ENCODE data around the gene MSANTD7. TPM values are rescaled to one million over a fixed set of nuclear protein-coding genes. Genes with fewer than 3 reads are reported as not detected.
A peak's percentile ranks its signal among the peaks of the same experiment; 100 is the strongest.

The MSANTD7 gene
- total RNA-seq, 4 donors from 2014 or later: 8.7 to 12.2 (median 10.7) TPM

- intact Hi-C loops (cut with DNase I; ENCODE audit: low total_unique reads): loop anchor here (10.0 kb wide), 1 partner anchor 288 kb away; no protein-coding TSS in a partner anchor
- no peak for DNase-seq (ENCODE audit: low spot score in 2 of 2)
- H3K4me3 ChIP-seq (ENCODE audit: low read depth, poor library complexity, severe bottlenecking): no peak overlapping the region
- 77 to 83% methylated on average over 3 of the region's 3 CpGs for WGBS, 2 donors
- TF ChIP-seq, protein P1, sequence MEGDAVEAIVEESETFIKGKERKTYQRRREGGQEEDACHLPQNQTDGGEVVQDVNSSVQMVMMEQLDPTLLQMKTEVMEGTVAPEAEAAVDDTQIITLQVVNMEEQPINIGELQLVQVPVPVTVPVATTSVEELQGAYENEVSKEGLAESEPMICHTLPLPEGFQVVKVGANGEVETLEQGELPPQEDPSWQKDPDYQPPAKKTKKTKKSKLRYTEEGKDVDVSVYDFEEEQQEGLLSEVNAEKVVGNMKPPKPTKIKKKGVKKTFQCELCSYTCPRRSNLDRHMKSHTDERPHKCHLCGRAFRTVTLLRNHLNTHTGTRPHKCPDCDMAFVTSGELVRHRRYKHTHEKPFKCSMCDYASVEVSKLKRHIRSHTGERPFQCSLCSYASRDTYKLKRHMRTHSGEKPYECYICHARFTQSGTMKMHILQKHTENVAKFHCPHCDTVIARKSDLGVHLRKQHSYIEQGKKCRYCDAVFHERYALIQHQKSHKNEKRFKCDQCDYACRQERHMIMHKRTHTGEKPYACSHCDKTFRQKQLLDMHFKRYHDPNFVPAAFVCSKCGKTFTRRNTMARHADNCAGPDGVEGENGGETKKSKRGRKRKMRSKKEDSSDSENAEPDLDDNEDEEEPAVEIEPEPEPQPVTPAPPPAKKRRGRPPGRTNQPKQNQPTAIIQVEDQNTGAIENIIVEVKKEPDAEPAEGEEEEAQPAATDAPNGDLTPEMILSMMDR (IDR thresholded peaks at IDR 0.05): no peak
- no peak for TF ChIP-seq POLR2A (IDR thresholded peaks at IDR 0.05)
These were observed 5.0 kb upstream of the MSANTD7 start for GRCh38 chr10:14833106-14833505.

DNA sequence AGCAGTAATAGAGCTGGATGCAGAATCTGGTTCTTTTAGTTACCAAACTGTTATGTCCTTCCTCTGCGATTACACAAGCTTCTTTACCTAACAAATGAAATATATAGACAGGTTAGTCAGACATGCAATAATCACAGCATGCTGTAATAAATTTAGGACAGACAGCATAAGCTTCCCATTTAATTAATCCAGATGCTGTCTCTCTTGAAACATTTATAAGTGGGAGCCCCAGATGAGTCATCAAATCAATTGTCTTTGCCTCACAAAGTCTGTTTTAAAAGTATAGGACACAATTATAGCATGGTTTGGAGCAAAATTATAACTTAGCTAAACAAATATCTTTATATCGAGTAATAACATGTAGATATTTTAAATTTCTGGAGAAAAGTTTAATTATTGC, 1.9 kb upstream of the MSANTD7 start:
- no peak for DNase-seq (ENCODE audit: low spot score in 2 of 2)
- 84 to 85% methylated on average over 2 of the region's 2 CpGs for WGBS, 2 donors
- no peak overlapping the region for H3K4me3 ChIP-seq (ENCODE audit: low read depth, poor library complexity, severe bottlenecking)
- intact Hi-C loops (cut with DNase I; ENCODE audit: low total_unique reads): loop anchor here (5.0 to 10.0 kb wide), 2 partner anchors 291 to 331 kb away; partner anchors contain the start of gene NMT2
- TF ChIP-seq, protein P1 (IDR thresholded peaks at IDR 0.05): no peak
- no peak for TF ChIP-seq POLR2A (IDR thresholded peaks at IDR 0.05)

DNA sequence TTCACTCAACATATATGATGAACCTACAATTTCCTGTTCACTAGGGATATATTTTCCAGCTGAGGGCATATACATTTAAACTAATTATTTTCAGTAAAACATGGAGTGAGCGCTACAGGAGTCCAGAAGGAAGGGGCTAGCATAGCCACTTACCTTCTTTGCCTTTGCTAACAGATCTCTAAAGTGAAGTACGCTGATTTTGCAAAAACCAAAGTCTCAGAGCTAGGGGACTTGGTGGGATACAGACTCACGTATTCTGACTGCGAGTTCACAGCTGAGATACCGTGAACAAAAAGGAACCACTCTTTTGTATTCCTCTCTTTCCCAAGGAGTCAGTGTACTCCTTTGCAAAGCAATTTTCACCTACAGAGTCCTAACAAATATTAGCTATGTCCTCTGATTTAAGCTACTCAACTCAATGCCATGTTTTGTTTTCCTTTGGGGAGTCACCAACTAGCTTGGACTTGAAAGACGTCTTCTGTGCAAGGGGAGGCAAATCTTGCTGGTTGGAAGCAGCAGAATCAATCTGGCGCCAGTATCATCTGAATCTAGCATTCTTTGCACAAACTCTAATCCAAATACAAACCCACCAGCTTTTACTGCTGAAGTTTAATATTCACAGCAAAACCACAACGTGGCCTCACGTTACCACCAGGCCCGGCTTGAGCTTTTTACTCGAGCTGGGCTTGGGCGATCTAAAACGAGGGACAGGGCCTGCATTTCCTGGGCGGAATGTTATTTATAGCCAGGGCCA, 926 bp upstream of the MSANTD7 start:
- no peak for TF ChIP-seq POLR2A (IDR thresholded peaks at IDR 0.05)
- TF ChIP-seq, protein P1 (IDR thresholded peaks at IDR 0.05): no peak
- intact Hi-C loops (cut with DNase I; ENCODE audit: low total_unique reads): loop anchor here (5.0 to 10.0 kb wide), 2 partner anchors 292 to 330 kb away; partner anchors contain the start of gene NMT2
- WGBS, 2 donors: 20 to 22% methylated on average over 14 of the region's 14 CpGs
- no peak for DNase-seq (ENCODE audit: low spot score in 2 of 2)
- H3K4me3 ChIP-seq (ENCODE audit: low read depth, poor library complexity, severe bottlenecking): peak overlapping the region; percentile 60

DNA sequence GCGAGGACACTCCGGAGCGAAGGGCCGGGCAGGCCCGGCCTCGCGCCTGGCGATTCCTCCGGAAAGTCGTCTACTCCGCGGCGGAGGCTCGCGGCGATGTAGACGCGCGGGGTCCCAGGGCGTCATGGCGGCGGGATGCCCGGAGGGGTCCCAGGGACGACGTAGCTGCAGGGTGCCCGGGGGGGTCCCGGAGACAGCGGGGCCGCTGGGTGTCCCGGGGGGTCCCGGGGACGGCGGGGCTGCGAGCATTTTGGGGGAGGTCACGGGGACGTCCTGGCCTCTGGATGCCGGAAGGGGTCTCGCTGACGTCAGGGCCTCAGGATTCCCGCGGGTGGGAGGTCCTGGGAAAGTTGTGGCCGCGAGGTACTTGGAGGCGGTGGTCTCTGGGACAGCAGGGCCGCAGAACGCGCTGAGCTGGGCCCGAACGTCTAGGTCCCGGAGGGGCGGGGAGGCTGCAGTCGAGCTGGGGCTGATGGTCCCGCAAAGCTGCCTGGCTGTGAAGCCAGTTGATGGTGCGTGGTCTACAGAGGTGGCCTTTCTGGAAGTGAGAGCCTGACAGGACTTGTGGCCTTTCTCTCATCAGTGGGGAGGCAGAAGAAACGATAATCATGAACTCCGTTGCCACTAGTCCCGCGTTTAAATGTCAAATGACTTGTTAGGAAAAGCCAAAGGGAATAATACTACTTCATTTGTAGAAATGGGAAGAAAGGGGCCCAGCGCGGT, 637 bp downstream of the MSANTD7 start:
- 1% methylated on average over 16 to 38 of the region's 60 CpGs for WGBS, 2 donors
- no peak for TF ChIP-seq POLR2A (IDR thresholded peaks at IDR 0.05)
- TF ChIP-seq, protein P1 (IDR thresholded peaks at IDR 0.05): no peak
- intact Hi-C loops (cut with DNase I; ENCODE audit: low total_unique reads): loop anchor here (5.0 to 10.0 kb wide), 2 partner anchors 294 to 329 kb away; partner anchors contain the start of gene NMT2
- peak overlapping the region; percentile 93 for H3K4me3 ChIP-seq (ENCODE audit: low read depth, poor library complexity, severe bottlenecking)
- peak; percentile 20 to 88 for DNase-seq (ENCODE audit: low spot score in 2 of 2)

GRCh38 chr10:14839305-14839695, 1.2 kb downstream of the MSANTD7 start:
- peak overlapping the region; percentile 93 for H3K4me3 ChIP-seq (ENCODE audit: low read depth, poor library complexity, severe bottlenecking)
- no peak for DNase-seq (ENCODE audit: low spot score in 2 of 2)
- WGBS, 2 donors: 7 to 10% methylated on average over 14 of the region's 14 CpGs
- intact Hi-C loops (cut with DNase I; ENCODE audit: low total_unique reads): loop anchor here (5.0 to 10.0 kb wide), 2 partner anchors 294 to 328 kb away; partner anchors contain the start of gene NMT2
- TF ChIP-seq, protein P1 (IDR thresholded peaks at IDR 0.05): no peak
- TF ChIP-seq POLR2A (IDR thresholded peaks at IDR 0.05): no peak
